ENCODE measurements around the gene LCN15. TPM values are rescaled to one million over a fixed set of nuclear protein-coding genes. Genes with fewer than 3 reads are reported as not detected.

LCN15 gene
- total and polyA plus RNA-seq, 2 of the 13 experiments (the other 11 are each of a cell fraction or from before 2014, with no cell fraction given), result 1.3 to 53.7 TPM

GRCh38 chr9:136799854-136800657, 35.7 kb upstream of the LCN15 start (continued):
- TF ChIP-seq, protein P1, sequence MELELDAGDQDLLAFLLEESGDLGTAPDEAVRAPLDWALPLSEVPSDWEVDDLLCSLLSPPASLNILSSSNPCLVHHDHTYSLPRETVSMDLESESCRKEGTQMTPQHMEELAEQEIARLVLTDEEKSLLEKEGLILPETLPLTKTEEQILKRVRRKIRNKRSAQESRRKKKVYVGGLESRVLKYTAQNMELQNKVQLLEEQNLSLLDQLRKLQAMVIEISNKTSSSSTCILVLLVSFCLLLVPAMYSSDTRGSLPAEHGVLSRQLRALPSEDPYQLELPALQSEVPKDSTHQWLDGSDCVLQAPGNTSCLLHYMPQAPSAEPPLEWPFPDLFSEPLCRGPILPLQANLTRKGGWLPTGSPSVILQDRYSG (CRISPR knock-in tag; IDR thresholded peaks at IDR 0.05), result no peak
- TF ChIP-seq NFIC (IDR thresholded peaks at IDR 0.05; ENCODE audit: low read length) (no peak), REXO4 (CRISPR knock-in tag; IDR thresholded peaks at IDR 0.05; ENCODE audit: borderline replicate concordance) (no peak), ONECUT2 (CRISPR knock-in tag; IDR thresholded peaks at IDR 0.05) (no peak), ZNF12 (CRISPR knock-in tag; IDR thresholded peaks at IDR 0.05) (no peak), U2AF1 (optimal IDR thresholded peaks at IDR 0.05; ENCODE audit: low read depth, low read length) (no peak), ZC3H4 (CRISPR knock-in tag; IDR thresholded peaks at IDR 0.05; ENCODE audit: borderline replicate concordance) (no peak), ZNF790 (CRISPR knock-in tag; IDR thresholded peaks at IDR 0.05; ENCODE audit: borderline replicate concordance) (peak; percentile 83), ZNF354B (CRISPR knock-in tag; IDR thresholded peaks at IDR 0.05) (no peak), NBN (conservative IDR thresholded peaks at IDR 0.05) (no peak), CC2D1A (CRISPR knock-in tag; IDR thresholded peaks at IDR 0.05) (no peak), HOMEZ (CRISPR knock-in tag; IDR thresholded peaks at IDR 0.05; ENCODE audit: low read depth) (no peak), ZFP36L2 (CRISPR knock-in tag; IDR thresholded peaks at IDR 0.05) (no peak), POLR2G (IDR thresholded peaks at IDR 0.05; ENCODE audit: low read depth, low read length) (peak; percentile 68), ZNF503 (CRISPR knock-in tag; IDR thresholded peaks at IDR 0.05) (no peak), ZNF546 (CRISPR knock-in tag; conservative IDR thresholded peaks at IDR 0.05) (no peak), SPEN (CRISPR knock-in tag; IDR thresholded peaks at IDR 0.05; ENCODE audit: low read depth) (peak; percentile 52; the same call in 1 of the 2 replicates)
- TF ChIP-seq, protein P2, sequence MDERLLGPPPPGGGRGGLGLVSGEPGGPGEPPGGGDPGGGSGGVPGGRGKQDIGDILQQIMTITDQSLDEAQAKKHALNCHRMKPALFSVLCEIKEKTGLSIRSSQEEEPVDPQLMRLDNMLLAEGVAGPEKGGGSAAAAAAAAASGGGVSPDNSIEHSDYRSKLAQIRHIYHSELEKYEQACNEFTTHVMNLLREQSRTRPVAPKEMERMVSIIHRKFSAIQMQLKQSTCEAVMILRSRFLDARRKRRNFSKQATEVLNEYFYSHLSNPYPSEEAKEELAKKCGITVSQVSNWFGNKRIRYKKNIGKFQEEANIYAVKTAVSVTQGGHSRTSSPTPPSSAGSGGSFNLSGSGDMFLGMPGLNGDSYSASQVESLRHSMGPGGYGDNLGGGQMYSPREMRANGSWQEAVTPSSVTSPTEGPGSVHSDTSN (CRISPR knock-in tag; IDR thresholded peaks at IDR 0.05), result no peak
- TF ChIP-seq, protein P3, sequence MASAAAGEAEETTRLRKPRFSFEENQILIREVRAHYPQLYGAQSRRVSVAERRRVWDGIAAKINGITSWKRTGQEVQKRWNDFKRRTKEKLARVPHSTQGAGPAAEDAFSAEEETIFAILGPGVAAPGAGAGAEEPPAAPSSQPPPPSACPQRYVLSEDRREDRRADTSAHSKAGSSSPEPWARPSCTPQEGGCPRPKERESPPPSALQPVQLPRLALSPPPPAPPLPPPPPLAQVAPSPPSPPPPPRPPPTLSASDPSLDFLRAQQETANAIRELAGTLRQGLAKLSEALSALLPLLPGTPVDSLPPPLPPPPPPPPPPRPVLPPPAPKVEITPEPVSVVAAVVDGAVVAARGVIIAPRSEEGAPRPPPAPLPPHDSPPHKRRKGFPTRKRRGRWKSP (CRISPR knock-in tag; IDR thresholded peaks at IDR 0.05), result no peak
- TF ChIP-seq, protein P4, sequence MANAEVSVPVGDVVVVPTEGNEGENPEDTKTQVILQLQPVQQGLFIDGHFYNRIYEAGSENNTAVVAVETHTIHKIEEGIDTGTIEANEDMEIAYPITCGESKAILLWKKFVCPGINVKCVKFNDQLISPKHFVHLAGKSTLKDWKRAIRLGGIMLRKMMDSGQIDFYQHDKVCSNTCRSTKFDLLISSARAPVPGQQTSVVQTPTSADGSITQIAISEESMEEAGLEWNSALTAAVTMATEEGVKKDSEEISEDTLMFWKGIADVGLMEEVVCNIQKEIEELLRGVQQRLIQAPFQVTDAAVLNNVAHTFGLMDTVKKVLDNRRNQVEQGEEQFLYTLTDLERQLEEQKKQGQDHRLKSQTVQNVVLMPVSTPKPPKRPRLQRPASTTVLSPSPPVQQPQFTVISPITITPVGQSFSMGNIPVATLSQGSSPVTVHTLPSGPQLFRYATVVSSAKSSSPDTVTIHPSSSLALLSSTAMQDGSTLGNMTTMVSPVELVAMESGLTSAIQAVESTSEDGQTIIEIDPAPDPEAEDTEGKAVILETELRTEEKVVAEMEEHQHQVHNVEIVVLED (CRISPR knock-in tag; IDR thresholded peaks at IDR 0.05; ENCODE audit: borderline replicate concordance), result no peak
